Keratinocyte (primary cell): ENCODE data around the gene RUVBL2.

Experiments used
- CTCF ChIP-seq, 3 experiments: IDR thresholded peaks in 1 of 3; conservative IDR thresholded peaks in 1 of 3; optimal IDR thresholded peaks in 1 of 3; 2 replicates in 2 of 3; 3 replicates in 1 of 3; pipeline versions ENCODE3 to v1.5.1; 2011; ENCODE audit warnings: low read length in 3 of 3, mild to moderate bottlenecking in 3 of 3, moderate library complexity in 2 of 3, control low read depth in 1 of 3, inconsistent platforms in 1 of 3; ENCODE audit not compliant: insufficient read depth in 2 of 3; ENCODE audit errors: extremely low read depth in 1 of 3
- EZH2 ChIP-seq: IDR thresholded peaks from one replicate; pipeline ENCODE4 v1.6.1; 2012; ENCODE audit warnings: inconsistent platforms, mild to moderate bottlenecking, low read length, moderate library complexity

GRCh38 chr19:48970139-48970766 is 23.4 kb upstream of the RUVBL2 start:
- TF ChIP-seq CTCF (optimal IDR thresholded peaks at IDR 0.05 in 1 of 3, IDR thresholded peaks at IDR 0.05 in 1 of 3, conservative IDR thresholded peaks at IDR 0.05 in 1 of 3; ENCODE audit: extremely low read depth in 1 of 3, insufficient read depth in 2 of 3, low read length in 3 of 3) = no peak
- TF ChIP-seq EZH2 = no peak
